GM13977 (cell line): ENCODE data around the gene NCR2.

Experiments used
- DNase-seq: peaks from one replicate; pipeline ENCODE4 v3.0.0; 2012; ENCODE audit warnings: low spot score
- CTCF ChIP-seq: IDR thresholded peaks from 2 replicates; pipeline ENCODE4 v1.5.1; 2012; ENCODE audit warnings: mild to moderate bottlenecking, control low read depth; ENCODE audit not compliant: insufficient read depth; ENCODE audit errors: extremely low read depth, missing control alignments
- in situ Hi-C: fragments of 300-500 bp; cut with MboI; formaldehyde crosslinking; loops from one replicate; pipeline ENCODE4 v1.12.0; 2022; ENCODE audit warnings: low sequenced_read_pairs, low pct_unique_long_range_greater_than_20kb, mixed read lengths, inconsistent platforms; ENCODE audit not compliant: unreplicated experiment

The NCR2 gene

GRCh38 chr6:41345901-41346300 lies 10.5 kb downstream of the NCR2 start:
- no peak for TF ChIP-seq CTCF
- in situ Hi-C loops, result no loop called here
- DNase-seq, result no peak

- no peak for TF ChIP-seq CTCF
- no peak for DNase-seq
- in situ Hi-C loops, result no loop called here
These were observed 11.0 kb downstream of the NCR2 start for GRCh38 chr6:41346441-41346840.

GRCh38 chr6:41347378-41348050 lies 12.1 kb downstream of the NCR2 start:
- in situ Hi-C loops, result no loop called here
- DNase-seq, result no peak
- TF ChIP-seq CTCF, result no peak

GRCh38 chr6:41348934-41349333 lies 13.5 kb downstream of the NCR2 start:
- in situ Hi-C loops, result no loop called here
- DNase-seq, result no peak
- TF ChIP-seq CTCF, result no peak

- no peak for TF ChIP-seq CTCF
- no peak for DNase-seq
- in situ Hi-C loops, result no loop called here
These were observed 17.0 kb downstream of the NCR2 start for GRCh38 chr6:41352396-41352795.

- TF ChIP-seq CTCF, result no peak
- no peak for DNase-seq
- in situ Hi-C loops, result no loop called here
These were observed 17.5 kb downstream of the NCR2 start for GRCh38 chr6:41352907-41353306.
